ENCODE results near the gene KCNG4. TPM values are rescaled to one million over a fixed set of nuclear protein-coding genes. Genes with fewer than 3 reads are reported as not detected.

Gene KCNG4
- total and polyA plus RNA-seq, 10 of the 15 experiments (the other 5 are each of a cell fraction or from before 2014, with no cell fraction given) = not detected

DNA sequence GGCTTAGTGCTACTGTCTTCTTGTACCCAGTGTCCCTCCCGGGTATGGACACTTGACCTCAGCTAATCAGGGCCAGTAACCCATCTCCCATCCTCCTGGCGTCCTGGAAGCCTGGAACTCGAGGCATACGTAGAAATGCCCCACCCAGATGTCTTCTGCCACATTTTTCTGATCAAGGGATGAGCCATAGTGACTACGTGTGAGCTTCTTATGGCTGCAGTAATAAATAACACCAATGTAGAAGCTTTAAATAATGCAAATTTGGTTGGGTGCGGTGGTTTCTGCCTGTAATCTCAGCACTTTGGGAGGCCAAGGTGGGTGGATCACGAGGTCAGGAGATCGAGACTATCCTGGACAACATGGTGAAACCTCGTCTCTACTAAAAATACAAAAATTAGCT, 3.0 kb upstream of the KCNG4 start:
- Histone ChIP-seq H3K4me2 (ENCODE audit: control insufficient read depth, insufficient read depth) (no peak overlapping the region), H2AFZ (ENCODE audit: control insufficient read depth, low read depth, low read length) (no peak overlapping the region), H3K27ac (ENCODE audit: control insufficient read depth, insufficient read depth) (no peak overlapping the region), H3K9me3 (replicated peaks; ENCODE audit: control insufficient read depth, insufficient read depth, low read length) (no peaks in the 10 kb centered on the region; the same call in 2 of the 3 replicates), H4K20me1 (ENCODE audit: control insufficient read depth, insufficient read depth) (no peaks in the 10 kb centered on the region), H3K27me3 (replicated peaks in 1 of 2; ENCODE audit: control insufficient read depth in 2 of 2, insufficient read depth in 2 of 2, low read length in 1 of 2) (peaks cover 0 to 2% of the 10 kb centered on the region in 2 experiments; a peak in 2 of 4 replicates), H3K4me1 (ENCODE audit: control insufficient read depth, insufficient read depth, low read length) (no peaks in the 10 kb centered on the region), H3K79me2 (ENCODE audit: control insufficient read depth, insufficient read depth, low read length) (no peaks in the 10 kb centered on the region), H3K36me3 (ENCODE audit: control insufficient read depth in 2 of 2, insufficient read depth in 2 of 2, low read length in 1 of 2) (no peaks in the 10 kb centered on the region), H3K9ac (ENCODE audit: control insufficient read depth, insufficient read depth, low read length) (no peak overlapping the region), H3K4me3 (no peak overlapping the region)
- ChIA-PET CTCF (interaction anchor here (0.7 kb wide), 1 partner anchor 9 kb away, joined by 3 read pairs; no protein-coding TSS in a partner anchor), RAD21 (ENCODE audit: unreplicated experiment) (no interaction called here), POLR2A (interaction anchor here (0.6 kb wide), 1 partner anchor 984 kb away, joined by 3 read pairs; no protein-coding TSS in a partner anchor), SMC1A (ENCODE audit: uncharacterized antibody, unreplicated experiment) (no interaction called here)
- FAIRE-seq = no peak
- no TSS peak for BruUV-seq (replicated peaks)
- ATAC-seq = no peak
- intact Hi-C loops (cut with micrococcal nuclease; ENCODE audit: unreplicated experiment) (no loop called here), in situ Hi-C loops (cut with MboI) (no loop called here)
- no peak for TF ChIP-seq ZZZ3 (IDR thresholded peaks at IDR 0.05; ENCODE audit: control insufficient read depth, insufficient read length, low read depth)
- TF ChIP-seq SMARCA5 (IDR thresholded peaks at IDR 0.05) = no peak
- TF ChIP-seq, protein P1, sequence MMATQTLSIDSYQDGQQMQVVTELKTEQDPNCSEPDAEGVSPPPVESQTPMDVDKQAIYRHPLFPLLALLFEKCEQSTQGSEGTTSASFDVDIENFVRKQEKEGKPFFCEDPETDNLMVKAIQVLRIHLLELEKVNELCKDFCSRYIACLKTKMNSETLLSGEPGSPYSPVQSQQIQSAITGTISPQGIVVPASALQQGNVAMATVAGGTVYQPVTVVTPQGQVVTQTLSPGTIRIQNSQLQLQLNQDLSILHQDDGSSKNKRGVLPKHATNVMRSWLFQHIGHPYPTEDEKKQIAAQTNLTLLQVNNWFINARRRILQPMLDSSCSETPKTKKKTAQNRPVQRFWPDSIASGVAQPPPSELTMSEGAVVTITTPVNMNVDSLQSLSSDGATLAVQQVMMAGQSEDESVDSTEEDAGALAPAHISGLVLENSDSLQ (IDR thresholded peaks at IDR 0.05) = no peak
- 14% methylated on average over 9 of the region's 9 CpGs for WGBS (ENCODE audit: insufficient coverage, insufficient replicate concordance, low lambda C conversion rate, missing lambda C conversion rate)
- DNase-seq (ENCODE audit: low read depth, low spot score) = no peak

DNA sequence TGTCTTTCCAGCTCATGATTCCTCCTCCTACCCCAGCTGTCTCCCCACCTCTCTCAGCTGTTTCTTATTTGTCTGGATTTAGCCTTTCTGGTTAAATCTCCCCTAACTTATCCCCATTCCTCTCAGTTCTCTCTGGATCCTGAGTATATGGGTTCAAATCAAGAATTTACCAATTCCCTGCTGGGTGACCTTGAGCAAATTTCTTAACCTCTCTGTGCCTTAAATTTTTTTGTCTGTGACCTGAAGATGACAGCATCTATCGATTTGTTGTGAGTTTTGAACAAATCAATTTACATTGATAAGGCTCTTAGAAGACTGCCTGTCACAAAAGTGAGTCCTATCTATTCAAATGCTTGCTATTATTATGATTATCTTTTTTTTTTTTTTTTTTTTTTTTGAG, 2.0 kb upstream of the KCNG4 start:
- FAIRE-seq = no peak
- intact Hi-C loops (cut with micrococcal nuclease; ENCODE audit: unreplicated experiment) = no loop called here
- TF ChIP-seq NR2C1 (IDR thresholded peaks at IDR 0.05) = no peak
- TF ChIP-seq CEBPB (IDR thresholded peaks at IDR 0.05; ENCODE audit: borderline replicate concordance in 1 of 2, low read depth in 2 of 2, low read length in 2 of 2) = no peak
- no peak for TF ChIP-seq EED (IDR thresholded peaks at IDR 0.05; ENCODE audit: low read depth)
- TF ChIP-seq, protein P2, sequence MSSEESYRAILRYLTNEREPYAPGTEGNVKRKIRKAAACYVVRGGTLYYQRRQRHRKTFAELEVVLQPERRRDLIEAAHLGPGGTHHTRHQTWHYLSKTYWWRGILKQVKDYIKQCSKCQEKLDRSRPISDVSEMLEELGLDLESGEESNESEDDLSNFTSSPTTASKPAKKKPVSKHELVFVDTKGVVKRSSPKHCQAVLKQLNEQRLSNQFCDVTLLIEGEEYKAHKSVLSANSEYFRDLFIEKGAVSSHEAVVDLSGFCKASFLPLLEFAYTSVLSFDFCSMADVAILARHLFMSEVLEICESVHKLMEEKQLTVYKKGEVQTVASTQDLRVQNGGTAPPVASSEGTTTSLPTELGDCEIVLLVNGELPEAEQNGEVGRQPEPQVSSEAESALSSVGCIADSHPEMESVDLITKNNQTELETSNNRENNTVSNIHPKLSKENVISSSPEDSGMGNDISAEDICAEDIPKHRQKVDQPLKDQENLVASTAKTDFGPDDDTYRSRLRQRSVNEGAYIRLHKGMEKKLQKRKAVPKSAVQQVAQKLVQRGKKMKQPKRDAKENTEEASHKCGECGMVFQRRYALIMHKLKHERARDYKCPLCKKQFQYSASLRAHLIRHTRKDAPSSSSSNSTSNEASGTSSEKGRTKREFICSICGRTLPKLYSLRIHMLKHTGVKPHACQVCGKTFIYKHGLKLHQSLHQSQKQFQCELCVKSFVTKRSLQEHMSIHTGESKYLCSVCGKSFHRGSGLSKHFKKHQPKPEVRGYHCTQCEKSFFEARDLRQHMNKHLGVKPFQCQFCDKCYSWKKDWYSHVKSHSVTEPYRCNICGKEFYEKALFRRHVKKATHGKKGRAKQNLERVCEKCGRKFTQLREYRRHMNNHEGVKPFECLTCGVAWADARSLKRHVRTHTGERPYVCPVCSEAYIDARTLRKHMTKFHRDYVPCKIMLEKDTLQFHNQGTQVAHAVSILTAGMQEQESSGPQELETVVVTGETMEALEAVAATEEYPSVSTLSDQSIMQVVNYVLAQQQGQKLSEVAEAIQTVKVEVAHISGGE (CRISPR knock-in tag; IDR thresholded peaks at IDR 0.05) = no peak
- no peak for TF ChIP-seq STAT1 (conservative IDR thresholded peaks at IDR 0.05)
- TF ChIP-seq, protein P3, sequence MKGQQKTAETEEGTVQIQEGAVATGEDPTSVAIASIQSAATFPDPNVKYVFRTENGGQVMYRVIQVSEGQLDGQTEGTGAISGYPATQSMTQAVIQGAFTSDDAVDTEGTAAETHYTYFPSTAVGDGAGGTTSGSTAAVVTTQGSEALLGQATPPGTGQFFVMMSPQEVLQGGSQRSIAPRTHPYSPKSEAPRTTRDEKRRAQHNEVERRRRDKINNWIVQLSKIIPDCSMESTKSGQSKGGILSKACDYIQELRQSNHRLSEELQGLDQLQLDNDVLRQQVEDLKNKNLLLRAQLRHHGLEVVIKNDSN (IDR thresholded peaks at IDR 0.05; ENCODE audit: borderline replicate concordance, extremely low read length, insufficient read depth, low read depth, low read length) = no peak
- TF ChIP-seq, protein P1 (IDR thresholded peaks at IDR 0.05) = no peak
- no peak for TF ChIP-seq CHD2 (IDR thresholded peaks at IDR 0.05; ENCODE audit: borderline replicate concordance, low read depth, low read length)

More for the DNA sequence above, 2.0 kb upstream of the KCNG4 start:
- H3K4me3 ChIP-seq = no peak overlapping the region
- no peak overlapping the region for H2AFZ ChIP-seq (ENCODE audit: control insufficient read depth, low read depth, low read length)
- in situ Hi-C loops (cut with MboI) = no loop called here
- H3K9ac ChIP-seq (ENCODE audit: control insufficient read depth, insufficient read depth, low read length) = no peak overlapping the region
- ChIA-PET SMC1A (ENCODE audit: uncharacterized antibody, unreplicated experiment) (interaction anchor here (0.6 kb wide), 1 partner anchor 203 kb away, joined by 3 read pairs; no protein-coding TSS in a partner anchor), CTCF (no interaction called here), POLR2A (no interaction called here), RAD21 (ENCODE audit: unreplicated experiment) (no interaction called here)
- ATAC-seq (no peak), DNase-seq (ENCODE audit: low read depth, low spot score) (no peak)
- BruUV-seq (replicated peaks) = no TSS peak
- no peaks in the 10 kb centered on the region for H3K4me1 ChIP-seq (ENCODE audit: control insufficient read depth, insufficient read depth, low read length)
- no peak overlapping the region for H3K27ac ChIP-seq (ENCODE audit: control insufficient read depth, insufficient read depth)
- no peaks in the 10 kb centered on the region for H3K36me3 ChIP-seq (ENCODE audit: control insufficient read depth in 2 of 2, insufficient read depth in 2 of 2, low read length in 1 of 2)
- 0% methylated on average over 1 of the region's 1 CpG for WGBS (ENCODE audit: insufficient coverage, insufficient replicate concordance, low lambda C conversion rate, missing lambda C conversion rate)
- no peaks in the 10 kb centered on the region for H4K20me1 ChIP-seq (ENCODE audit: control insufficient read depth, insufficient read depth)
- H3K4me2 ChIP-seq (ENCODE audit: control insufficient read depth, insufficient read depth) = no peak overlapping the region
- H3K27me3 ChIP-seq (replicated peaks in 1 of 2; ENCODE audit: control insufficient read depth in 2 of 2, insufficient read depth in 2 of 2, low read length in 1 of 2) = peaks cover 0 to 2% of the 10 kb centered on the region in 2 experiments; a peak in 2 of 4 replicates
- H3K79me2 ChIP-seq (ENCODE audit: control insufficient read depth, insufficient read depth, low read length) = no peaks in the 10 kb centered on the region
- no peaks in the 10 kb centered on the region; the same call in 2 of the 3 replicates for H3K9me3 ChIP-seq (replicated peaks; ENCODE audit: control insufficient read depth, insufficient read depth, low read length)

Data from GM12878 (cell line).